HepG2 (cell line): ENCODE results near the gene TACC3. TPM values are rescaled to one million over a fixed set of nuclear protein-coding genes. Genes with fewer than 3 reads are reported as not detected.
A peak's percentile ranks its signal among the peaks of the same experiment; 100 is the strongest.

Source experiments
- EEA1 ChIP-seq: sonication (generic); formaldehyde crosslinking; IDR thresholded peaks from 2 replicates; pipeline ENCODE4 v1.5.1; 2020; ENCODE audit warnings: mild to moderate bottlenecking, missing genetic modification reagents, borderline replicate concordance
- FIP1L1 ChIP-seq: fragments of 200-400 bp; formaldehyde crosslinking; IDR thresholded peaks from 2 replicates; pipeline ENCODE4 v1.6.1; 2018; ENCODE audit warnings: low read depth, mild to moderate bottlenecking, low read length, moderate library complexity, borderline replicate concordance; ENCODE audit not compliant: insufficient read depth
- FOXA1 ChIP-seq, 2 experiments: fragments of 450-650 bp in 1 of 2; sonication (generic) in 1 of 2; formaldehyde crosslinking in 1 of 2; IDR thresholded peaks; 2 replicates each; pipeline versions ENCODE4 v1.4.0 to v1.6.1; 2016 to 2020; ENCODE audit warnings: missing genetic modification reagents in 1 of 2
- HDAC2 ChIP-seq: sonication (generic); formaldehyde crosslinking; IDR thresholded peaks from 2 replicates; pipeline ENCODE4 v1.4.0; 2020; ENCODE audit warnings: missing genetic modification reagents
- HMG20B ChIP-seq: conservative IDR thresholded peaks from 2 replicates; pipeline ENCODE4 v1.6.1; 2016; ENCODE audit warnings: missing genetic modification reagents, missing compliant biosample characterization
- HOXD1 ChIP-seq: sonication (generic); formaldehyde crosslinking; IDR thresholded peaks from 2 replicates; pipeline ENCODE4 v1.5.0; 2020; ENCODE audit warnings: missing genetic modification reagents
- ISL2 ChIP-seq: sonication (generic); formaldehyde crosslinking; IDR thresholded peaks from 2 replicates; pipeline ENCODE4 v1.5.0; 2020; ENCODE audit warnings: missing genetic modification reagents
- KDM2A ChIP-seq: sonication (generic); formaldehyde crosslinking; IDR thresholded peaks from 2 replicates; pipeline ENCODE4 v1.4.0; 2020; ENCODE audit warnings: low read depth, missing genetic modification reagents, borderline replicate concordance
- KDM5B ChIP-seq: sonication (generic); formaldehyde crosslinking; IDR thresholded peaks from 2 replicates; pipeline ENCODE4 v1.4.0; 2020; ENCODE audit warnings: missing genetic modification reagents, mild to moderate bottlenecking, borderline replicate concordance
- NFKB2 ChIP-seq: sonication (generic); formaldehyde crosslinking; IDR thresholded peaks from 2 replicates; pipeline ENCODE4 v1.4.0; 2020; ENCODE audit warnings: missing genetic modification reagents, borderline replicate concordance
- PPARG ChIP-seq: conservative IDR thresholded peaks from 2 replicates; pipeline ENCODE4 v1.6.1; 2016; ENCODE audit warnings: missing biosample characterization, missing genetic modification reagents
- RBAK ChIP-seq: sonication (generic); formaldehyde crosslinking; IDR thresholded peaks from 2 replicates; pipeline ENCODE4 v1.5.1; 2020; ENCODE audit warnings: mild to moderate bottlenecking, missing genetic modification reagents
- SRSF9 ChIP-seq: fragments of 200-400 bp; formaldehyde crosslinking; IDR thresholded peaks from 2 replicates; pipeline ENCODE4 v1.6.1; 2018; ENCODE audit warnings: borderline replicate concordance, mild to moderate bottlenecking, low read depth, low read length; ENCODE audit not compliant: insufficient read depth, poor library complexity, severe bottlenecking
- THYN1 ChIP-seq: sonication (generic); formaldehyde crosslinking; IDR thresholded peaks from 2 replicates; pipeline ENCODE4 v1.8.1; 2023; ENCODE audit warnings: low read depth, mild to moderate bottlenecking, moderate library complexity, missing genetic modification reagents, borderline replicate concordance
- ZBTB4 ChIP-seq: sonication (generic); formaldehyde crosslinking; IDR thresholded peaks from 2 replicates; pipeline ENCODE4 v1.4.0; 2020; ENCODE audit warnings: missing genetic modification reagents, mild to moderate bottlenecking, borderline replicate concordance
- ZNF160 ChIP-seq: sonication (generic); formaldehyde crosslinking; IDR thresholded peaks from 2 replicates; pipeline ENCODE4 v1.8.0; 2022; ENCODE audit warnings: mild to moderate bottlenecking, inconsistent platforms, missing genetic modification reagents
- ZNF235 ChIP-seq: sonication (generic); formaldehyde crosslinking; IDR thresholded peaks from 2 replicates; pipeline ENCODE4 v1.8.1; 2023; ENCODE audit warnings: mild to moderate bottlenecking, missing genetic modification reagents, borderline replicate concordance
- ZNF263 ChIP-seq: sonication (generic); formaldehyde crosslinking; IDR thresholded peaks from 2 replicates; pipeline ENCODE4 v1.4.0; 2020; ENCODE audit warnings: missing genetic modification reagents
- ZNF335 ChIP-seq: sonication (generic); formaldehyde crosslinking; IDR thresholded peaks from 2 replicates; pipeline ENCODE4 v1.4.0; 2020; ENCODE audit warnings: missing genetic modification reagents
- ZNF552 ChIP-seq: sonication (generic); formaldehyde crosslinking; IDR thresholded peaks from 2 replicates; pipeline ENCODE4 v1.9.0; 2022; ENCODE audit warnings: missing genetic modification reagents, mild to moderate bottlenecking, borderline replicate concordance
- ZNF607 ChIP-seq: sonication (generic); formaldehyde crosslinking; IDR thresholded peaks from 2 replicates; pipeline ENCODE4 v1.5.1; 2020; ENCODE audit warnings: missing genetic modification reagents, mild to moderate bottlenecking, borderline replicate concordance
- ZNF790 ChIP-seq: sonication (generic); formaldehyde crosslinking; IDR thresholded peaks from 2 replicates; pipeline ENCODE4 v1.8.0; 2022; ENCODE audit warnings: missing genetic modification reagents, mild to moderate bottlenecking, borderline replicate concordance
- ZNF841 ChIP-seq: sonication (generic); formaldehyde crosslinking; IDR thresholded peaks from 2 replicates; pipeline ENCODE4 v1.8.1; 2023; ENCODE audit warnings: missing genetic modification reagents, borderline replicate concordance
- polyA plus RNA-seq, 8 experiments: library from polyadenylated mRNA; depleted of rRNA in 3 of 8; stranded (reverse) in 7 of 8; unstranded in 1 of 8; fragments of >200 nt; fragmentation: Illumina TruSeq in 4 of 8; extraction: Trizol in 4 of 8; gene quantifications; 2 replicates each; pipeline versions ENCODE4 v1.2.1 to v1.2.3, GENCODE V29; 2011 to 2016; ENCODE audit warnings: low read depth in 4 of 8, missing spikeins in 1 of 8, mixed read lengths in 1 of 8; ENCODE audit not compliant: insufficient read depth in 1 of 8
- total RNA-seq, 5 experiments: library from RNA; depleted of rRNA; stranded (reverse); fragments of >200 nt; fragmentation: Illumina TruSeq; extraction: Trizol; gene quantifications; 2 replicates each; pipeline ENCODE4 v1.2.3, GENCODE V29; 2016; ENCODE audit warnings: low read depth in 1 of 5
- TF ChIP-seq, protein P1 (sequence below): IDR thresholded peaks from 2 replicates; pipeline ENCODE4 v1.6.1; 2016; ENCODE audit warnings: missing genetic modification reagents, missing compliant biosample characterization

The TACC3 gene
- total and polyA plus RNA-seq, 2 of the 13 experiments (the other 11 are each of a cell fraction or from before 2014, with no cell fraction given): 20.3 to 21.2 TPM

DNA sequence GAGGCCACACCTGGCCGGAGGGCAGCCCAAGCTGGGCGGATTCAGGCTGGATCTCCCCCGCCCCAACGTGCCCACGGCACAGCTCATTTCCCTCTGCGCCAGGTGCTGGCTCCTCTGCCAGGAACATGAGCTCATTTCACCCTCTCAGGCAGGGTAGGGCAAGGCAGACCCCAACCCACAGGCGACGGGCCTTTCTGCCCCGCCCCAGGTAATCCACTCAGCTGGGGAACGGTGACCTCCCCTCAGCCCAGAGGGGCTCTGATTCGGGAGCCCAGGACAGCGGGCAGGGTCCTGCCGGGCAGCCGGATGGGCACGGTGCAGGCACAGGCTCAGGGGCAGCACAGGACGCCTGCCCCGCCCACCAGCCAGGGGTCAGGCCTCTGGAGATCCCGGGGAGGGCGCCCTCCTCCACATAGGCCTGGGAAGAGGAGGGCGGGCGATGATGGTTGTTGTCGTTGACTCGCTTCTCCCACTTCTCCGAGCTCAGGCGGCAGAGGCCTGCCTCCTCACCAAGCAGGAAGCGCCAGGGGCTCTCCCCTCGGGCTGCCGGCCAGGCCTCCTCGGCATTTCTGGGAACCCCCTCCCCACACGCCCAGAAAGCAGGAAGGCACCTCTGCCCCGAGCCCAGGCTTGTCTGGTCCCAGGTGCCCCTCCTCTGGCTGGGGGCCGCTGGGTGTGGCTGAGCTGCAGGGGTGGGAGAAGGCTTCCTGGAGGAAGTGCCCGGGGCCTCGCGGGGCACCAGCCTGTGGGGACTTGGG lies 31.1 kb downstream of the TACC3 start (continued):
- TF ChIP-seq FIP1L1 (no peak; the same call in 1 of the 2 replicates), PPARG (CRISPR knock-in tag) (0 out of 2 replicates have a peak, but pooled peaks have one; percentile 18), ZNF263 (CRISPR knock-in tag) (peak; percentile 83), ZNF335 (peak; percentile 70; the same call in 1 of the 2 replicates), KDM2A (no peak), HOXD1 (CRISPR knock-in tag) (no peak), ZNF160 (CRISPR knock-in tag) (0 out of 2 replicates have a peak, but pooled peaks have one; percentile 39), ZNF841 (CRISPR knock-in tag) (no peak), RBAK (CRISPR knock-in tag) (no peak), EEA1 (CRISPR knock-in tag) (no peak), KDM5B (CRISPR knock-in tag) (no peak), SRSF9 (no peak), ISL2 (CRISPR knock-in tag) (0 out of 2 replicates have a peak, but pooled peaks have one; percentile 19), ZNF607 (peak; percentile 38; the same call in 1 of the 2 replicates), ZNF552 (no peak; the same call in 1 of the 2 replicates), ZNF790 (CRISPR knock-in tag) (peak; percentile 60; the same call in 1 of the 2 replicates), ZNF235 (CRISPR knock-in tag) (no peak), HMG20B (CRISPR knock-in tag) (0 out of 2 replicates have a peak, but pooled peaks have one; percentile 13), ZBTB4 (no peak), NFKB2 (no peak), HDAC2 (peak; percentile 30; the same call in 1 of the 2 replicates), THYN1 (no peak), FOXA1 (IDR thresholded peaks at IDR 0.05) (no peak), FOXA1 (CRISPR knock-in tag; IDR thresholded peaks at IDR 0.05) (peak; percentile 34; the same call in 1 of the 2 replicates)
- TF ChIP-seq, protein P1, sequence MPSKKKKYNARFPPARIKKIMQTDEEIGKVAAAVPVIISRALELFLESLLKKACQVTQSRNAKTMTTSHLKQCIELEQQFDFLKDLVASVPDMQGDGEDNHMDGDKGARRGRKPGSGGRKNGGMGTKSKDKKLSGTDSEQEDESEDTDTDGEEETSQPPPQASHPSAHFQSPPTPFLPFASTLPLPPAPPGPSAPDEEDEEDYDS: peak; percentile 63
